H9 (cell line): Measurements from ENCODE around the gene C1orf116. TPM values are rescaled to one million over a fixed set of nuclear protein-coding genes. Genes with fewer than 3 reads are reported as not detected.

Experiments
- DNase-seq: peaks from one replicate; pipeline ENCODE4 v3.0.0-alpha.2; 2017
- H2AFZ ChIP-seq: one replicate; pipeline ENCODE4 v1.6.1; 2013; ENCODE audit warnings: mild to moderate bottlenecking, low read length, control low read depth, moderate library complexity
- H2AK5ac ChIP-seq: 2 replicates; pipeline ENCODE4 v1.6.1; 2013; ENCODE audit warnings: low read length, control low read depth, mixed read lengths; ENCODE audit not compliant: insufficient read length
- H2BK120ac ChIP-seq: one replicate; pipeline ENCODE4 v1.6.1; 2013; ENCODE audit warnings: low read depth, mild to moderate bottlenecking, low read length, control low read depth, inconsistent platforms; ENCODE audit not compliant: poor library complexity, severe bottlenecking
- H2BK12ac ChIP-seq: 2 replicates; pipeline ENCODE4 v1.6.1; 2013; ENCODE audit warnings: low read length, control low read depth, mixed read lengths, low read depth; ENCODE audit not compliant: insufficient read length
- H2BK15ac ChIP-seq: 2 replicates; pipeline ENCODE4 v1.6.1; 2013; ENCODE audit warnings: low read depth, low read length, control low read depth
- H2BK20ac ChIP-seq: one replicate; pipeline ENCODE4 v1.6.1; 2013; ENCODE audit warnings: low read depth, mild to moderate bottlenecking, low read length, control low read depth, inconsistent platforms; ENCODE audit not compliant: poor library complexity, severe bottlenecking
- H2BK5ac ChIP-seq: 2 replicates; pipeline ENCODE4 v1.6.1; 2013; ENCODE audit warnings: low read length, control low read depth, mixed read lengths; ENCODE audit not compliant: insufficient read length
- H3K14ac ChIP-seq: 2 replicates; pipeline ENCODE4 v1.6.1; 2013; ENCODE audit warnings: low read length, control low read depth; ENCODE audit not compliant: insufficient read depth
- H3K18ac ChIP-seq: 2 replicates; pipeline ENCODE4 v1.6.1; 2013; ENCODE audit warnings: low read depth, mild to moderate bottlenecking, mixed read lengths, low read length, control low read depth; ENCODE audit not compliant: insufficient read length
- H3K23ac ChIP-seq: 2 replicates; pipeline ENCODE4 v1.6.1; 2013; ENCODE audit warnings: low read length, control low read depth, mixed read lengths, low read depth; ENCODE audit not compliant: insufficient read length
- H3K23me2 ChIP-seq: 2 replicates; pipeline ENCODE4 v1.6.1; 2013; ENCODE audit warnings: low read depth, mild to moderate bottlenecking, mixed read lengths, low read length, control low read depth; ENCODE audit not compliant: insufficient read length, poor library complexity, severe bottlenecking
- H3K27ac ChIP-seq: 2 replicates; pipeline ENCODE4 v1.5.1; 2013; ENCODE audit warnings: low read length, control low read depth, mixed read lengths, low read depth; ENCODE audit not compliant: insufficient read length
- H3K27me3 ChIP-seq: 2 replicates; pipeline ENCODE4 v1.6.1; 2013; ENCODE audit warnings: low read length, control low read depth, inconsistent platforms; ENCODE audit not compliant: insufficient read depth
- H3K4ac ChIP-seq: 2 replicates; pipeline ENCODE4 v1.6.1; 2013; ENCODE audit warnings: low read depth, mild to moderate bottlenecking, control low read depth, inconsistent platforms, low read length, moderate library complexity
- H3K4me1 ChIP-seq: 2 replicates; pipeline ENCODE4 v1.6.1; 2013; ENCODE audit warnings: low read length, control low read depth, inconsistent platforms; ENCODE audit not compliant: insufficient read depth
- H3K4me2 ChIP-seq: 2 replicates; pipeline ENCODE4 v1.6.1; 2013; ENCODE audit warnings: low read length, control low read depth, mixed read lengths; ENCODE audit not compliant: insufficient read length, insufficient read depth
- H3K56ac ChIP-seq: 2 replicates; pipeline ENCODE4 v1.6.1; 2013; ENCODE audit warnings: low read depth, mild to moderate bottlenecking, mixed read lengths, low read length, control low read depth; ENCODE audit not compliant: insufficient read length
- H3K79me1 ChIP-seq: 2 replicates; pipeline ENCODE4 v1.6.1; 2013; ENCODE audit warnings: low read depth, mild to moderate bottlenecking, moderate library complexity, low read length, control low read depth, inconsistent platforms; ENCODE audit not compliant: insufficient read depth, poor library complexity, severe bottlenecking
- H3K79me2 ChIP-seq: 2 replicates; pipeline ENCODE4 v1.6.1; 2013; ENCODE audit warnings: low read length, control low read depth, inconsistent platforms; ENCODE audit not compliant: insufficient read depth
- H3K9ac ChIP-seq: 2 replicates; pipeline ENCODE4 v1.6.1; 2013; ENCODE audit warnings: low read length, control low read depth, mixed read lengths; ENCODE audit not compliant: insufficient read length; ENCODE audit errors: extremely low read depth
- H3K9me3 ChIP-seq: one replicate; pipeline ENCODE4 v1.6.1; 2013; ENCODE audit warnings: low read depth, low read length, inconsistent platforms; ENCODE audit not compliant: control insufficient read depth
- H3T11ph ChIP-seq: one replicate; pipeline ENCODE4 v1.6.1; 2013; ENCODE audit warnings: mild to moderate bottlenecking, low read length, control low read depth, inconsistent platforms
- H4K20me1 ChIP-seq: one replicate; pipeline ENCODE4 v1.6.1; 2013; ENCODE audit not compliant: control insufficient read depth, insufficient read length, insufficient read depth
- H4K5ac ChIP-seq: 2 replicates; pipeline ENCODE4 v1.6.1; 2013; ENCODE audit warnings: low read depth, mild to moderate bottlenecking, mixed read lengths, low read length, control low read depth; ENCODE audit not compliant: insufficient read length
- H4K8ac ChIP-seq: replicated peaks from 2 replicates; pipeline ENCODE4 v1.6.1; 2013; ENCODE audit warnings: low read length, control low read depth, mixed read lengths, low read depth; ENCODE audit not compliant: insufficient read length
- H4K91ac ChIP-seq: 2 replicates; pipeline ENCODE4 v1.6.1; 2013; ENCODE audit warnings: low read depth, mild to moderate bottlenecking, moderate library complexity, mixed read lengths, low read length, control low read depth; ENCODE audit not compliant: insufficient read length
- H3K27ac Mint-ChIP-seq, 3 experiments: 2 replicates in 2 of 3; 3 replicates in 1 of 3; pipeline ENCODE4 v1.8.0; 2020 to 2021; ENCODE audit warnings: mixed read lengths in 3 of 3, mild to moderate bottlenecking in 1 of 3, moderate library complexity in 1 of 3
- H3K27me3 Mint-ChIP-seq: 2 replicates; pipeline ENCODE4 v1.8.0; 2021; ENCODE audit warnings: low read depth, mild to moderate bottlenecking, moderate library complexity, mixed read lengths
- H3K36me3 Mint-ChIP-seq, 3 experiments: 2 replicates in 2 of 3; 3 replicates in 1 of 3; pipeline ENCODE4 v1.8.0; 2020 to 2021; ENCODE audit warnings: low read depth in 3 of 3, mixed read lengths in 3 of 3; ENCODE audit not compliant: insufficient read depth in 1 of 3
- H3K4me1 Mint-ChIP-seq, 2 experiments: 2 replicates each; pipeline ENCODE4 v1.8.0; 2020; ENCODE audit warnings: mixed read lengths in 2 of 2
- H3K4me3 Mint-ChIP-seq, 2 experiments: 2 replicates in 1 of 2; 3 replicates in 1 of 2; pipeline ENCODE4 v1.8.0; 2020 to 2021; ENCODE audit warnings: mild to moderate bottlenecking in 2 of 2, mixed read lengths in 2 of 2, moderate library complexity in 1 of 2
- H3K9me3 Mint-ChIP-seq, 2 experiments: 2 replicates in 1 of 2; 3 replicates in 1 of 2; pipeline ENCODE4 v1.8.0; 2020; ENCODE audit warnings: mild to moderate bottlenecking in 2 of 2, mixed read lengths in 2 of 2, moderate library complexity in 1 of 2
- WGBS: extraction: QIAGEN DNeasy Blood & Tissue Kit; methylation state at CpG from one replicate; pipeline ENCODE4 v1.1.7; 2013; ENCODE audit warnings: missing lambda C conversion rate, low lambda C conversion rate, mixed read lengths; ENCODE audit not compliant: insufficient read length; ENCODE audit errors: extremely low coverage; 5-methylcytosine and 5-hydroxymethylcytosine counted together
- total RNA-seq: library from RNA; stranded (reverse); gene quantifications from 2 replicates; pipeline ENCODE4 v1.2.1, GENCODE V29; 2021
- TF ChIP-seq, protein P1 (sequence below): fragments of 200-600 bp; sonication (generic); conservative IDR thresholded peaks from 3 replicates; pipeline ENCODE4 v1.8.0; 2021; ENCODE audit warnings: antibody characterized with exemption, mild to moderate bottlenecking

The C1orf116 gene
- total RNA-seq, 1 experiment from 2014 or later: 0.48 TPM

DNA sequence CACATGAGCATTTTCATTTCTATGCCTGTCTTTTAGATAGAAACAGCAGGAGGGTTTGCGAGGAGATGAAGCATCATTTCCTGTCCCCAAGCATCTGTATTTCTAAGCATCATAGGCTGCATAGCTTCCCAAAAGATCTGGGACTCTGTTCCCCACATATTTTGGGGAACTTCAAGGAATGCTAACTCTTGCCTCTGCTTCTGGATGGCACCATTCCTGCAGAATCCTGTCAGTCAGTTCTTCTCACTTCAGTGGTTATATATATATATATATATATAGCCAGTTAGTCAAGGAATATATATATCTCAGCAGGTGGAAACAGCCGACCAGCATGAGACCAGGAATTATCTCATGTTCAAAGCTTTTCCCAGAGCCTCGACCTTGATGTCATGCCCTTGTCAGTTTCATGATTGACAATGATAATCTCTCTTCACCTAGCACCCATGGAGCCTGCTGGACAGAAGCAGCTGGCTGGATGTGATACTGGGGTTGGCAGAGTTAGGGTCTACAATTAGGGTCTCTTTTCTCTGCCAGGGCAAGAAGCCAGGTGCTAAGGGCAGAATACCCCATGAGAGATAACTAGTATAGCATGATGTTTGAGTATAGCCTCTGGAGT is 22.9 kb upstream of the C1orf116 start:
- H3K36me3 Mint-ChIP-seq: peaks cover 0 to 2% (median 0%) of the 10 kb centered on the region in 3 experiments; a peak in 1 of 7 replicates
- Histone ChIP-seq H2BK12ac (no peak overlapping the region), H2BK120ac (no peak overlapping the region), H3K79me2 (no peaks in the 10 kb centered on the region), H3K79me1 (no peaks in the 10 kb centered on the region), H3K23ac (no peak overlapping the region), H3K4me1 (peaks cover 3% of the 10 kb centered on the region; the same call in 1 of the 2 replicates), H3K23me2 (peaks cover 11% of the 10 kb centered on the region), H3K56ac (no peak overlapping the region), H4K91ac (no peak overlapping the region), H3K14ac (no peak overlapping the region), H4K20me1 (no peaks in the 10 kb centered on the region), H3K9me3 (no peaks in the 10 kb centered on the region), H2AFZ (no peak overlapping the region), H3K18ac (no peak overlapping the region), H3K27ac (no peak overlapping the region), H3T11ph (no peak overlapping the region), H2BK20ac (no peak overlapping the region), H3K4me2 (no peak overlapping the region), H3K4ac (no peak overlapping the region), H3K27me3 (no peaks in the 10 kb centered on the region), H2AK5ac (no peak overlapping the region), H2BK15ac (no peak overlapping the region), H4K8ac (no peak overlapping the region), H4K5ac (no peak overlapping the region), H2BK5ac (no peak overlapping the region), H3K9ac (no peak overlapping the region)
- peaks cover 25% of the 10 kb centered on the region in 2 experiments for H3K4me1 Mint-ChIP-seq
- WGBS: no CpG with 5 or more reads among the region's 3 CpGs
- H3K27ac Mint-ChIP-seq: no peak overlapping the region
- no peak for DNase-seq
- TF ChIP-seq, protein P1, sequence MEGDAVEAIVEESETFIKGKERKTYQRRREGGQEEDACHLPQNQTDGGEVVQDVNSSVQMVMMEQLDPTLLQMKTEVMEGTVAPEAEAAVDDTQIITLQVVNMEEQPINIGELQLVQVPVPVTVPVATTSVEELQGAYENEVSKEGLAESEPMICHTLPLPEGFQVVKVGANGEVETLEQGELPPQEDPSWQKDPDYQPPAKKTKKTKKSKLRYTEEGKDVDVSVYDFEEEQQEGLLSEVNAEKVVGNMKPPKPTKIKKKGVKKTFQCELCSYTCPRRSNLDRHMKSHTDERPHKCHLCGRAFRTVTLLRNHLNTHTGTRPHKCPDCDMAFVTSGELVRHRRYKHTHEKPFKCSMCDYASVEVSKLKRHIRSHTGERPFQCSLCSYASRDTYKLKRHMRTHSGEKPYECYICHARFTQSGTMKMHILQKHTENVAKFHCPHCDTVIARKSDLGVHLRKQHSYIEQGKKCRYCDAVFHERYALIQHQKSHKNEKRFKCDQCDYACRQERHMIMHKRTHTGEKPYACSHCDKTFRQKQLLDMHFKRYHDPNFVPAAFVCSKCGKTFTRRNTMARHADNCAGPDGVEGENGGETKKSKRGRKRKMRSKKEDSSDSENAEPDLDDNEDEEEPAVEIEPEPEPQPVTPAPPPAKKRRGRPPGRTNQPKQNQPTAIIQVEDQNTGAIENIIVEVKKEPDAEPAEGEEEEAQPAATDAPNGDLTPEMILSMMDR: no peak
- H3K9me3 Mint-ChIP-seq: no peaks in the 10 kb centered on the region; a peak in 1 of 5 replicates
- no peak overlapping the region for H3K4me3 Mint-ChIP-seq
- H3K27me3 Mint-ChIP-seq: peaks cover 1% of the 10 kb centered on the region
